ENCODE measurements around the gene ABO.
"Not testable (repeated sequence)": the region's sequence is repeated elsewhere in the genome, so short reads cannot be mapped to it uniquely, and the experiment has no call there.

Gene ABO

GRCh38 chr9:133246991-133247390 is 28.0 kb downstream of the ABO start:
- no peak for DNase-seq (ENCODE audit: low read depth, low spot score)

GRCh38 chr9:133246562-133246961 is 28.4 kb downstream of the ABO start:
- DNase-seq (ENCODE audit: low read depth, low spot score), result no peak

DNA sequence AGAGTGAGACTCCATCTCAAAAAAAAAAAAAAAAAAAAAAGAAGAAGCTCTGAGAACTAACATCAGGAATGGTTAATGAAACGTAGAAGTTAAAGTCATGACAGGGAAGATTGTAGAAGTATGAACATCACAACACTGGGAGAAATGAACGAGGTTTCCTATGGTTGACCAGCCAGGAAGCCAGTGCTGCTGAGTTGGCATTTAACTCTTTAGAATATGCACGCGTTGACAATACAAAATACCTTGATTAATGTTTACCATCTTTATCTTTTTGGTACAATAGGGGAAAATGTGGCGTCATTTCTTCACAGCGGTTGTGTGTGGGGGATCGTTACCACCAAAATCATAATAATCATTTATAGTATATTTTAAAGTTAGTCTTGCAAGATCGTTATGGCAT is 32.0 kb downstream of the ABO start:
- no peak for DNase-seq (ENCODE audit: low read depth, low spot score)

- no peak for DNase-seq (ENCODE audit: low read depth, low spot score)
These were observed 32.8 kb downstream of the ABO start for GRCh38 chr9:133242241-133242640.

GRCh38 chr9:133239533-133240090 is 35.4 kb downstream of the ABO start:
- no peak for DNase-seq (ENCODE audit: low read depth, low spot score)

- DNase-seq (ENCODE audit: low read depth, low spot score), result peak; percentile 28
These were observed 36.0 kb downstream of the ABO start for GRCh38 chr9:133238851-133239532.

- DNase-seq (ENCODE audit: low read depth, low spot score), result no peak
These were observed 36.6 kb downstream of the ABO start for GRCh38 chr9:133238272-133238850.

- no peak for DNase-seq (ENCODE audit: low read depth, low spot score)
These were observed 37.8 kb downstream of the ABO start for GRCh38 chr9:133237035-133237731.

DNA sequence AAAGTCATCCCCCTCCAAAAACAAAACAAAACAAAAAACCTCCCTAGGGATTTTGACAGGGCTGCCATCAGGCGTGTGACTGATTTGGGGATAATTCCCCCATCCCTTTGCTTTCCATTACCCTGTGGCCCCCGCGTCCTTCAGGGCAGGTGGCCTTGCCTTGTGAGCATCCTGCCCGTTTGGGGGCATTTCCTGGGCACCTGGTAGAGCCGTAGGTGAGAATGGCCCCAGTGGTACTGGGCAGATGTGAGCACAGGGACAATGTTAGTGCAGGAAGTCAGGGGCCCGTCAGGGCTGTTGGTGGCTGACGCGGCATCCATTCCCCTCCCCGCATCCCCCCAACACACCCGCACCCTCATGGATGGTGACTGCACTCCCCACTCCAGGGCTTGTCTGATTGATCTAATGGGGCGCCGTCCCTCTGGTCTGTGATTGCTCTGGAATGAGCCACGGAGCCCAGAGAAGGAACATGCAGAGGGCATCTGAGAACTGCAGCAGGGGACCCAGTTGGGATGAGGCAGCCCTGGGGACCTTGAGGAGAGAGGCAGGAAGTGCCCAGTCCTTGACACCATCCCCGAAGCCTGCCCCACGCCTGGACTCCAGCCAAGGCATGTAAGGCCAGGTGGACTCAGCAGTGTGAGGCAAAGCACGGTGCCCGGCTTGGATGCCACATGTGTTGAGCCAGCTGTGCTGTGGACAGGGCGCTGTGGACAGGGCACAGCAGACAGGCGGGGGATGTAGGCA is 38.5 kb downstream of the ABO start:
- DNase-seq (ENCODE audit: low read depth, low spot score), result not testable (repeated sequence)

DNA sequence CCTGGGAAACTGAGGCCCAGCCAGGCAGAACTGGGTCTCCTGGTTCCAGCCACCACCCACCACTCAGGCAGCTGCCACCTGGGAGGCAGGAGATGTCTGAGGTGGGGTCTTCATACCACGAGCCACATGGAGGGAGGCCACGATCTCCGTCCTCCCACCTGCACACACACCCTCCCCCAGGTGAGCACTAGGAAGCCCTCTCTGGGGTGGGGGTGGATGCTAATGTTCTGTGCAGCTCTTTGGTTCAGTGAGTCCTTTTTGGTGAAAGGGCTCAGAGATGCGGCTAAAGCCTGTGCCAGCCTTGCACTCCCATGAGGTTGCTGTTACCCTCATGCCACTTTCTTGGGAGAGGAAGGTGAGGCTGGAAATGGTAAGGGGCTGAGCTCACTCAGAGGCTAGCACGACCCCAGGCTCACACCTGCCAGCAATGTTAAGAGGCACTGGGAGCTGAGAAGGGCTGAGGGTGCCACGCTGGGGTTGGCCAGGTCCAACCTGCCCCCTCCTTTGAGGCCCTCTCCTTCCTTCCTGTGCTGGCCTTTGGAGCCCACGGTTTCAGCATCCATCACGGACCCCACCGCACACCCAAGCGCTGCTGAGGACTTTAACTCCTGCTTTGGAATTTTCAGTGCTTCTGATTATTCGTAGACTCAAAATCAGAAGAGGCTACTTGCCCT is 39.3 kb downstream of the ABO start:
- no peak for DNase-seq (ENCODE audit: low read depth, low spot score)

GRCh38 chr9:133234577-133235322 is 40.3 kb downstream of the ABO start:
- no peak for DNase-seq (ENCODE audit: low read depth, low spot score)

- DNase-seq (ENCODE audit: low read depth, low spot score), result no peak
These were observed 41.1 kb downstream of the ABO start for GRCh38 chr9:133233681-133234432.

- DNase-seq (ENCODE audit: low read depth, low spot score), result not testable (repeated sequence)
These were observed 43.0 kb downstream of the ABO start for GRCh38 chr9:133231934-133232568.

DNA sequence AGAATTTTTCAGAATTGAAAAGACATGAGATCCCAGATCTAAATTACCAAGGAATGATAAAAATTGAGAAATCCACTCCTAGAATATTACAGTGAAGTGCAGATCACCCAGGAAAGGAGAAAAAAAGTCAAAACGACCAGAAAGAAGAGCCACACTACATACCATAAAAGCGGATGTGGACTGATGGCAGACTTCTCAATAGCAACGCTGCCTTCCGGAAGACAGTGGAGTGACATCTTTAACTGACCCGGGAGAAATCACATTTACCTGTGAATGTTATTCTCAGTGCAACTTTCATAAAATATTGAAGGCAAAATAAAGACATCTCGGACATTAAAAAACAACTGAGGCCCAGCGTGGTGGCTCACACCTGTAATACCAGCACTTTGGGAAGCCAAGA is 44.5 kb downstream of the ABO start:
- not testable (repeated sequence) for DNase-seq (ENCODE audit: low read depth, low spot score)

DNA sequence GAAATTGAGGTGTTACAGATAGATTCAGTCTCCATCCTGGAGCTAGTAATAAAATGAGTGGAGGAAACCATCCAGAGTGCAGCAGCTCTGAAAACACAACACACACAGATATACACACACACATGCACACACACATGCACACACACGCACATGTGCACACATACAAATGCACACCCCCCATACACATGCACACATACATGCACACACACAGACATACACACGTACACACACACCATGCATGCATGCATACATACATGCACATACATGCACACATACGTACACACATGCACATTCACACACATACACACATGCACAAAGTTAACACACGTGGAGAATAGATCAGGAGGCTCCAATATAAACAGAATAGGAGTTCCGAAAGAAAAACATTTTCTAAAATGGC is 44.9 kb downstream of the ABO start:
- DNase-seq (ENCODE audit: low read depth, low spot score), result no peak

DNA sequence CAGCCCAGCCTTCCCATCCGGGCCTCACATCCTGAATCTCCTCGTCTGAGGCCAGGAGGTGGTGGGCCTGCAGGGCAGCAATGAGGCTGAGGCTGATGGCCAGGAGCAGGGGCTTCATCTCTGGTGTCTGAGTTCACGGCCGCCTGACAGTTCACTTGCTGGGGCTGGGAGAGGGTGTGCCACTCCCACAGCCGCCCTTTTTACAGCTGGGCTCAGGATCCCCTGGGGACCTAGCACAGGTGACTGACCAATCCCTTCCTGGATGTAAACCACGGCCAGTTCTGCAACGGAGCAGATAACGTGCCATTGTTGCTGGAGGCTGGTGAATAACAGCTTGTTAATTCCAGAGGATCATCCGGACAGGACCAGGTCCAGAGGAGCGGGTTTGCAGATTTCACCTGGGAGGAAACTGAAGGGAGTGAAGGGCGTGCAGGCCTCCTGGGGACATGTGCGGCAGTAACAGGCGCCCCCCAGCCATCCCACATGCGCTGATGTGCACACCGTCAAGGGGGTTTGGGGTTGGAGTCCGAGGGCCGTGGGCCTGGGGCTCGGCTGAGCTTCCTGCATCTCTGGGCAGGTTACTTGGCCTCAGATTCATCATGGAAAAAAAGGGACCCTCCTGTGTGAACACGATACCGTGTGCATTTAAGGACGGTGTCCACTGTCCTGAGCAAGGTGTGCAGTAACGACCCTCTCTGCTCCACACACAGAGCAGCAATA is 46.4 kb downstream of the ABO start:
- DNase-seq (ENCODE audit: low read depth, low spot score), result not testable (repeated sequence)

DNA sequence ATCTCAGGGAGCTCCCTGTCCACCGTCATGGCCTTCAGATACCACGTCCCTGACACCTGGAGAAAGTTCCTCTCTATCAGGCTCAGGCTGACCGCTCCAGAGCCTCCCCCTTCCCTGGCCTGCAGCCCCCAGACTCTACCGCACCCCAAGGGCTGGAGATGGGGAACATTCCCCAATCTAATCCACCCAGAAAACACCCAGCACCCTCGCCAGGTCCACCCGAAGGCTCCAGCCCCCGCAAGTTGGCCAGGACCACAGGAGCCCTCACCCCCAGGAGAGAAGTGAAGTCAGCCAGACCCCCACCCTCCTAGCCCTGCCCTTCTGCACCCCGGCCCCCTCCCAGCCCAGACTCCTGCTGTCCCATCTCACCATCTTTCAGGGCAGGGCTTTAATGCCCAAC is 47.0 kb downstream of the ABO start:
- not testable (repeated sequence) for DNase-seq (ENCODE audit: low read depth, low spot score)

GRCh38 chr9:133227242-133227860 is 47.6 kb downstream of the ABO start:
- no peak for DNase-seq (ENCODE audit: low read depth, low spot score)

Measured in activated CD4-positive, CD25-positive, alpha-beta regulatory T cell treated with anti-CD3 and anti-CD28 coated beads, Interleukin-2, amount 50 U/mL, for 16 hours (primary cell).